ENCODE measurements around the gene MAD1L1. TPM values are rescaled to one million over a fixed set of nuclear protein-coding genes. Genes with fewer than 3 reads are reported as not detected.

MAD1L1 gene
- total RNA-seq, 4 donors from 2014 or later = 18.4 to 39.1 (median 25.7) TPM

DNA sequence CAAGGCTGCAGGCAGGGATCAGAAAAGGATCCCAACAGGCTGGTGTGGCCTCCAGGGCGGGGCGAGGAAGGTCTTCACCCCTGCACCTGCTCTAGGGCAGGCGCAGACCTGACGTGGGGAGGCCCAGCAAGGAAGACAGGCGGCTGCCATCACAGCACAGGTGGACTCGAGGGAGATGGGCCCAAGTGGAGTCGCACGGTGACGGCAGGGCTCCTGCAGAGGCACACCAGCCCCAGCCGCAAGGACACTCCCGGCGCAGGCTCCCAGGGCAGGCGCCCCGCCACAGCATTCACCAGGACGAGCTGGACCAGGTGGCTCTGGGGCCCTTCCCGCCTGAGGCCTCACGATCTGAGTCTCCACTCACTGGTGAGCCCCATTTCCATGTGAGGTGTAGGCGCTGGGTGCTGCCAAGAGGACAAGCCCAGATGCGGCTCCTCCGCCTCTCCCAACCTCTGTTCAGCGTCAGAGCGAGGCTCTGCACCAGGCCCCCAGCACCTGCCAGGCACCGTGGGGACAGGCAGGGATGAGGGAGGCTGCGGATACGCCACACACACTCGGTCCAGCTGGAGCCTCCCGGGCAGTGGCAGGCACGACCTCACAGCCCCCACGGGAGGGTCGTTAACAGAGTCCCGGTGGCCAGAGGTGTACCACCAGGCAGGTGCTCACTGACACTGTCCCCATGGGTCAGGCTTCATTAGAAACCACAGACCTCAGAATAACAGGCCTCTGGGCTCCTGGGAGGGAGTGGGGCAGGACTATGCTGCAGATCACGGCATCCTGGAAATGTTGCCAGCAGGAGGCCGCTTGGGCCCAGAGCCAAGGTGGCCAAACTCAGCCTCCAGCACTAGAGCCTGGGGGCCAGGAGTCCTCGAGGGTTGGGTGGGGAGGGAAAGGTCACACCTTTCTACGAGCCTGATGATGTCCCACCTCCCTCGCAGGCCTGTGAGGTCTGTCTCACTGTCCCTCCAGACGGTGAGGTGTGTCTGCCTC lies 111.6 kb downstream of the MAD1L1 start:
- DNase-seq (ENCODE audit: low spot score) (no peak), ATAC-seq (ENCODE audit: low FRiP score) (no peak)
- TF ChIP-seq, protein P1, sequence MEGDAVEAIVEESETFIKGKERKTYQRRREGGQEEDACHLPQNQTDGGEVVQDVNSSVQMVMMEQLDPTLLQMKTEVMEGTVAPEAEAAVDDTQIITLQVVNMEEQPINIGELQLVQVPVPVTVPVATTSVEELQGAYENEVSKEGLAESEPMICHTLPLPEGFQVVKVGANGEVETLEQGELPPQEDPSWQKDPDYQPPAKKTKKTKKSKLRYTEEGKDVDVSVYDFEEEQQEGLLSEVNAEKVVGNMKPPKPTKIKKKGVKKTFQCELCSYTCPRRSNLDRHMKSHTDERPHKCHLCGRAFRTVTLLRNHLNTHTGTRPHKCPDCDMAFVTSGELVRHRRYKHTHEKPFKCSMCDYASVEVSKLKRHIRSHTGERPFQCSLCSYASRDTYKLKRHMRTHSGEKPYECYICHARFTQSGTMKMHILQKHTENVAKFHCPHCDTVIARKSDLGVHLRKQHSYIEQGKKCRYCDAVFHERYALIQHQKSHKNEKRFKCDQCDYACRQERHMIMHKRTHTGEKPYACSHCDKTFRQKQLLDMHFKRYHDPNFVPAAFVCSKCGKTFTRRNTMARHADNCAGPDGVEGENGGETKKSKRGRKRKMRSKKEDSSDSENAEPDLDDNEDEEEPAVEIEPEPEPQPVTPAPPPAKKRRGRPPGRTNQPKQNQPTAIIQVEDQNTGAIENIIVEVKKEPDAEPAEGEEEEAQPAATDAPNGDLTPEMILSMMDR (IDR thresholded peaks at IDR 0.05) = no peak

DNA sequence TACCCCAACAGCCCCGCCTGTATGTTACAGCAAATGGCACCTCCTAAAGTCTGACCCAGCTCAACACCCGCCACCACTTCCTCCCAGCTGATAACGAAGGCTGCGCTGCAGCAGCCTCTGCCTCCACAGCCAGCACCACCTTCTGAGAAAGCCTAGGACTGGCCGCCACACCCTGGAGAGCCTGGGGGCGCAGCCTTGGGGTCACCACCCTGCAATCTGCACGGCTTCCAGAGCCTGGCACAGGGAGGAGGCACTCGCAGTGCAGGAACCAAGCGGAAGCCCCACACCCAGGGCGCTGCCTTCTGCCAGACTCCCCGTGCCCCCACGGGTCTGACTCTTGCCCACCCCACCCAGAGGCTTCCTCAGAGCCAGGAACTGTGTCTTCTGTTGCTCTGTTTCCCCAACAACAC lies 112.5 kb downstream of the MAD1L1 start:
- TF ChIP-seq, protein P1 (IDR thresholded peaks at IDR 0.05) = no peak
- DNase-seq (ENCODE audit: low spot score) = no peak
- no peak for ATAC-seq (ENCODE audit: low FRiP score)

DNA sequence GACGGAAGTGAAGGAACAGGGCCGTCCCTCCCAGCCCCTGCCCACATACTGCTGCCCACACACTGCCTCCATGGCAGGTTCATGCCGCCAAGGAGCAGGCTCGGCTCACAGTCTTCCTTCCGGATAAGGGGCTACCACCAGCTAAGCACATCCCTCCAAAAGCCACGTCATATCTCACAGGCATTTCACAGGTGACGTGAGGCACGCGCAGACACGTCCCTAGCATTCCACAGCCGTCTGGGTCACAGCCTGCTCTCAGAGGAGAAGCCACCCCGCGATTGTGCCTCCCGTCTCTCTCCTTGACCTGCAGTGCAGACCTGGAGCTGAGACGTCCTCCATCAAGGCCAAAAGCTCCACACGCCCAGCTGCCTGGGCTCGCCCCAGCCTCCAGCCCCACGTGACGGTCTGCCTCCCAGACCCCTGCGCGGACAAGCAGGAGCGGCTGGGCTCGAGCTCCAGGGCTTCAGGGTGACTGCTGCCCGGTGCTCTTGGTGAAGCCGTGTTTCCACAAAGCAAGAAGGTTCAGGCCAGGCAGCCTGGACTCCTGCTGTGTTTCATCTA lies 114.0 kb downstream of the MAD1L1 start:
- TF ChIP-seq, protein P1 (IDR thresholded peaks at IDR 0.05) = no peak
- ATAC-seq (ENCODE audit: low FRiP score) (no peak), DNase-seq (ENCODE audit: low spot score) (no peak)

DNA sequence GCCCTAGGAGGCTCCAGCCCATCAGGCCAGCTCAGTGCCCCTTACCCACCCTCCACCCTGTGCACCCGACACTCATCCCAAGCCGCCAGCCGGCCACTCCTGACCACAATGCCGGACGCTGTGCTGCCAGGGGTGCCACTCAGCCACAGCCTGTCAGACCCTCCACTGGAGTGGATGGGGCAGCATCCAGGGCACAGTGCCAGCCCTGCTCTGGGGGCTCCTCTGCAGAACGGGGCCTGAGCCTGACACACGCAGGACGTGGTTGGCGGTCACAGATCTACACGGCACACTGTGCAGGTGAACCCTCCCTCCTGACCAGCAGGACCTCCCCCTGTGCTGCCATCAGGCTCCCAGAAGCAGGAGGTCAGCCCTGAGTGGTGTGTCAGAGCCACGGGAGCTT lies 114.7 kb downstream of the MAD1L1 start:
- no peak for ATAC-seq (ENCODE audit: low FRiP score)
- TF ChIP-seq, protein P1 (IDR thresholded peaks at IDR 0.05) = no peak
- no peak for DNase-seq (ENCODE audit: low spot score)

DNA sequence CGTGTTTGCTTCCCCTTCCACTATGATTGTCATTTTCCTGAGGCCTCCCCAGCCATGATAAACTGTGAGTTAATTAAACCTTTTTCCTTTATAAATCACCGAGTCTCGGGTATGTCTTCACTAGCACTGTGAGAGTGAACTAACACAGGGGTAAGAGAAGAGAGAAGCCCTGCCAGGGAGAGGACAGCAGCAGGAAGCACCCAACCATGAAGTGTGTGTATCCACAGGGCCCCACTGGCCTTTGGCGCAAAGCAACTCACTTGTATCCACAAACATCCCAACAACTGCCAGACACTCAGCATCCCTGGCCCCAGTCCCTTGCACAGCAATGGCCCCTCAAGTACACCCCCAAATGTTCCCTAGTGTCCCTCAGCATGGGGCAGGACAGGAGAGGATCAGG lies 115.1 kb downstream of the MAD1L1 start:
- TF ChIP-seq, protein P1 (IDR thresholded peaks at IDR 0.05) = no peak
- ATAC-seq (ENCODE audit: low FRiP score) (no peak), DNase-seq (ENCODE audit: low spot score) (no peak)

DNA sequence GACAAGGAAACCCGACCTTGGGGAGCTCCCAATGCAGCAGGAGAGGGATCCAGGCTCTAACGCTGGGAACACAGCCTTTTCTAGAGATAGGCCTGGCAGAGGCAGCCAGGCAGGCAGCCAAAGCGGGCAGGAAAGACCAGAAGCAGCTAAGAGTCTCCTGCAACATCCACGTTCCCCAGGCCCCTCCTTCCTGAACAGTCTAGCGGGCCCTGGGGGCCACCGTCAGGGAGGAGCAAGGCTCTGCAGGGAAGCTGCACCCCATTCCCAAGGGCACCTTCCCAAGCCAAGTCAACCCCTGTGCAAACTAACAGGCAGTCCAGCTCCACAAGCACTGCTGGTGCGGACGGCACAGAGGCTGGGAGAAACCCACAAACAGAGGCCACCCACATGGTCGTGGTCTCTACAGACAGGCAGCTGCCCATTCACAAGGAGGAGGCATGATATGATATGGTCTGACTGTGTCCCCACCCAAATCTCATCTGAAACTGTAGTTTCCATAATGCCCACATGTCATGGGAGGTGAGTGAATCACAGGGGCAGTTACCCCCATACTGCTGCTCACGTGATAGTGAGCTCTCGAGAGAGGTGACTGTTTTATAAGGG lies 115.7 kb downstream of the MAD1L1 start:
- TF ChIP-seq, protein P1 (IDR thresholded peaks at IDR 0.05) = no peak
- ATAC-seq (ENCODE audit: low FRiP score) (no peak), DNase-seq (ENCODE audit: low spot score) (no peak)
